Testis (tissue), 3 donors: Measurements from ENCODE around the gene CCBE1. TPM values are rescaled to one million over a fixed set of nuclear protein-coding genes. Genes with fewer than 3 reads are reported as not detected.

ENCODE experiments used
- DNase-seq: peaks from one replicate; pipeline ENCODE4 v3.0.0-alpha.2; 2019
- H3K27ac ChIP-seq, 2 donors: fragments of 200-600 bp; sonication (generic); one replicate each; pipeline ENCODE4 v1.5.1; 2019
- H3K27me3 ChIP-seq: fragments of 200-600 bp; sonication (generic); one replicate; pipeline ENCODE4 v1.5.1; 2019
- H3K36me3 ChIP-seq: fragments of 200-600 bp; sonication (generic); one replicate; pipeline ENCODE4 v1.5.1; 2017; ENCODE audit warnings: low read depth; ENCODE audit errors: missing control alignments
- H3K4me1 ChIP-seq: fragments of 200-600 bp; sonication (generic); one replicate; pipeline ENCODE4 v1.5.1; 2019
- H3K4me3 ChIP-seq, 2 donors: fragments of 200-600 bp; sonication (generic); one replicate each; pipeline ENCODE4 v1.5.1; 2017 to 2019
- H3K9me3 ChIP-seq: fragments of 200-600 bp; sonication (generic); one replicate; pipeline ENCODE4 v1.5.1; 2017
- POLR2A ChIP-seq: fragments of 450-650 bp; IDR thresholded peaks from one replicate; pipeline ENCODE4 v1.6.1; 2017; ENCODE audit warnings: antibody characterized with exemption, mild to moderate bottlenecking, moderate library complexity
- WGBS, 2 donors: methylation state at CpG; one replicate each; pipeline ENCODE4 v1.1.5; 2018; 5-methylcytosine and 5-hydroxymethylcytosine counted together
- intact Hi-C: fragments of 100-400 bp; cut with DNase I; formaldehyde crosslinking; loops from one replicate; pipeline ENCODE4 v1.15.1; 2023; ENCODE audit warnings: low total_unique reads
- polyA plus RNA-seq: library from polyadenylated mRNA; stranded (reverse); fragments of 350-450 nt; fragmentation: Illumina TruSeq; extraction: RNeasy Lipid Tissue Mini Kit (QIAGEN cat#74804); gene quantifications from one replicate; pipeline ENCODE4 v1.2.3, GENCODE V29; 2014; ENCODE audit warnings: low read depth, low replicate concordance; ENCODE audit not compliant: insufficient read depth
- total RNA-seq, 2 donors: library from RNA; depleted of rRNA; stranded (reverse); fragments of >200 nt; gene quantifications; one replicate each; pipeline ENCODE4 v1.2.3, GENCODE V29; 2016
- TF ChIP-seq, protein P1 (sequence below), 3 experiments: fragments of 450-650 bp in 2 of 3; fragments of 200-600 bp in 1 of 3; sonication (generic) in 1 of 3; IDR thresholded peaks; one replicate each; pipeline ENCODE4 v1.5.1; 2016 to 2019; ENCODE audit warnings: antibody characterized with exemption in 3 of 3, mild to moderate bottlenecking in 2 of 3, moderate library complexity in 1 of 3

CCBE1 gene
- total and polyA plus RNA-seq, 3 donors from 2014 or later, result 1.8 to 2.6 (median 1.9) TPM

DNA sequence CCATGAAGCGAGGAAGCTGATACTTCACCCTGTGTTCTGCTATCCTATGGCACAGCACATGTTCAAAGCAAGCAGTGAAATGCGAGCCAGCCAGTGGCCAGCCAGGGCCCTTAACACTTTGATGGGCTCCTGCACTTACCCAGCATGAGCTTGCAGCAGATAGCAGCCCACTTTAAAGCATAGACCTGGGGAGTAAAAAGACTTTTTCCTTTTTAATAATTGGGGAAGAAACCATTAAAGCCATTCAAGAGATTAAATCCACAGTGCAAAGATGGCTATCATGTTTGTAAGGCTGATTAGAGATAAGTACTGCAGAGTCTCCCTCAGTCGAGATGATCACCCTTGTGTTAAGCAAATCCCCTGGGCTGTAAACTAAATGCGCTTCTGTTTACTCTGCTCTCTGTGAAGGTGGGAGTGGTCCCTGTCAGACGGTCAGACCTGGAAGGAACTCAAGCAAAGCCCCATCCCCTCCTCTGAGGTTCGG is 15.7 kb downstream of the CCBE1 start:
- TF ChIP-seq, protein P1, sequence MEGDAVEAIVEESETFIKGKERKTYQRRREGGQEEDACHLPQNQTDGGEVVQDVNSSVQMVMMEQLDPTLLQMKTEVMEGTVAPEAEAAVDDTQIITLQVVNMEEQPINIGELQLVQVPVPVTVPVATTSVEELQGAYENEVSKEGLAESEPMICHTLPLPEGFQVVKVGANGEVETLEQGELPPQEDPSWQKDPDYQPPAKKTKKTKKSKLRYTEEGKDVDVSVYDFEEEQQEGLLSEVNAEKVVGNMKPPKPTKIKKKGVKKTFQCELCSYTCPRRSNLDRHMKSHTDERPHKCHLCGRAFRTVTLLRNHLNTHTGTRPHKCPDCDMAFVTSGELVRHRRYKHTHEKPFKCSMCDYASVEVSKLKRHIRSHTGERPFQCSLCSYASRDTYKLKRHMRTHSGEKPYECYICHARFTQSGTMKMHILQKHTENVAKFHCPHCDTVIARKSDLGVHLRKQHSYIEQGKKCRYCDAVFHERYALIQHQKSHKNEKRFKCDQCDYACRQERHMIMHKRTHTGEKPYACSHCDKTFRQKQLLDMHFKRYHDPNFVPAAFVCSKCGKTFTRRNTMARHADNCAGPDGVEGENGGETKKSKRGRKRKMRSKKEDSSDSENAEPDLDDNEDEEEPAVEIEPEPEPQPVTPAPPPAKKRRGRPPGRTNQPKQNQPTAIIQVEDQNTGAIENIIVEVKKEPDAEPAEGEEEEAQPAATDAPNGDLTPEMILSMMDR (IDR thresholded peaks at IDR 0.05), result no peak
- no peak for TF ChIP-seq POLR2A
- Histone ChIP-seq H3K9me3 (no peaks in the 10 kb centered on the region), H3K36me3 (no peaks in the 10 kb centered on the region), H3K4me1 (no peaks in the 10 kb centered on the region), H3K27ac (no peak overlapping the region), H3K27me3 (no peaks in the 10 kb centered on the region), H3K4me3 (no peak overlapping the region)
- DNase-seq, result no peak
- WGBS, 2 donors, result 66 to 70% methylated on average over 5 to 6 of the region's 6 CpGs
- intact Hi-C loops, result no loop called here

DNA sequence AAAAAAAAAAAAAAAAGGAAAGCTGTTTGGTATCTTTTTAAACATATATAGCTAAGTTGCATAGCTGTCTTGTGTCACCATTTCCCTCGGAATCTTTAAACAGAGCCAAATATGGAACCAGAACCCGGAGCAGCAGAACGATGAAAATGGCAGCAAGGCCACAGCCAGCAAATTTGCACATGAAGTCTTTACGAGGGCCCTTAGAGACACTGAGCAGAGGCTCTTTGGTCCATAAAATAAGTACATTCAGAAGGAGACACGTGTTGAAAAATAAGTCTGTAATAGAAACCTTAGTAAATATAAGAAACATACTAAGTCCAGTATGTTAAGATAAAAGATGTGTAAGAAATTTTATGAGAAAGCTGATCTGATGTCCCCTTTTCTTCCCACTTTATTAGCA is 16.2 kb downstream of the CCBE1 start:
- Histone ChIP-seq H3K4me1 (no peaks in the 10 kb centered on the region), H3K27ac (no peak overlapping the region), H3K36me3 (no peaks in the 10 kb centered on the region), H3K9me3 (no peaks in the 10 kb centered on the region), H3K4me3 (no peak overlapping the region), H3K27me3 (no peaks in the 10 kb centered on the region)
- TF ChIP-seq, protein P1 (IDR thresholded peaks at IDR 0.05), result no peak
- no peak for TF ChIP-seq POLR2A
- intact Hi-C loops, result no loop called here
- no peak for DNase-seq
- 79 to 84% methylated on average over 5 of the region's 5 CpGs for WGBS, 2 donors

DNA sequence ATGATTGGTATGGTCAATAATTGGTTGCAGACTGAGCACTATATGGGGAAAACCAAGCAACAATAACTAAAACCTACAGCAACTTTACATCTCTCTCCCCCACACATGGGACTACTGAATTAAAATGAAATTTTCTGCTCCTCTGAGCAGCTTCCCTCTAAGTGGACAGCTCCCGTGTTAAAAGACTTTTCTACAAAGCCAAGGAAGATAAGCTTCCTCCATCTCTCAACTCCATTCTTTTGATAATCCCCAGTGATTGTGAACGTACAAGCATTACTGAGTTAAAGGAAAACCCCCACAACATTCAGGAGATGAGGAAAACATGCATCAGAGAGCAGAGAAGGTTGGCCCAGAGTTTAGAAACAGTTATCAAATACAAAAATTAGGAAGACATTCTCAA is 21.9 kb downstream of the CCBE1 start:
- WGBS, 2 donors, result 32% methylated on average over 2 of the region's 2 CpGs
- no peak for TF ChIP-seq POLR2A
- TF ChIP-seq, protein P1 (IDR thresholded peaks at IDR 0.05), result no peak
- H3K9me3 ChIP-seq, result no peaks in the 10 kb centered on the region
- H3K27me3 ChIP-seq, result no peaks in the 10 kb centered on the region
- DNase-seq, result no peak
- H3K4me3 ChIP-seq, result no peak overlapping the region
- no peak overlapping the region for H3K27ac ChIP-seq
- intact Hi-C loops, result no loop called here
- no peaks in the 10 kb centered on the region for H3K4me1 ChIP-seq
- no peaks in the 10 kb centered on the region for H3K36me3 ChIP-seq

DNA sequence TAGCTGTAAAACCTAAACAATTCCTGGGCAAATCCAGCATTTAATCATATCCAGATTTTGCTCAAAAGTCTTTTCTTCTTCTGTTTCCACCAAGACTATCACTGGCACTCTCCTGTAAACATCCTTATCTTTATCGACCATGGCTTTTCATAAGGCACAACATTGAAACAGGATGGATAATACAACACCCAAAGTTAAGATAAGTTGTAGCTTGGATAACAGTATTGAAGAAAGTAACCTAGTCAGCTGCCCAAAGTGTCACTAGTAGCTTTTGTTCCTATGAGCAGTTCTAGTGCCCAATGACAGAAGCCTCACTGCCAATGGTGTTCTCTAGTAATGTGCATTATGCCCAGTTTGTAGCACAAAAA is 22.3 kb downstream of the CCBE1 start:
- Histone ChIP-seq H3K27me3 (no peaks in the 10 kb centered on the region), H3K27ac (no peak overlapping the region), H3K4me1 (no peaks in the 10 kb centered on the region), H3K4me3 (no peak overlapping the region), H3K36me3 (no peaks in the 10 kb centered on the region), H3K9me3 (no peaks in the 10 kb centered on the region)
- WGBS, 2 donors, result 70 to 75% methylated on average over 1 of the region's 1 CpG
- intact Hi-C loops, result no loop called here
- no peak for TF ChIP-seq POLR2A
- DNase-seq, result no peak

DNA sequence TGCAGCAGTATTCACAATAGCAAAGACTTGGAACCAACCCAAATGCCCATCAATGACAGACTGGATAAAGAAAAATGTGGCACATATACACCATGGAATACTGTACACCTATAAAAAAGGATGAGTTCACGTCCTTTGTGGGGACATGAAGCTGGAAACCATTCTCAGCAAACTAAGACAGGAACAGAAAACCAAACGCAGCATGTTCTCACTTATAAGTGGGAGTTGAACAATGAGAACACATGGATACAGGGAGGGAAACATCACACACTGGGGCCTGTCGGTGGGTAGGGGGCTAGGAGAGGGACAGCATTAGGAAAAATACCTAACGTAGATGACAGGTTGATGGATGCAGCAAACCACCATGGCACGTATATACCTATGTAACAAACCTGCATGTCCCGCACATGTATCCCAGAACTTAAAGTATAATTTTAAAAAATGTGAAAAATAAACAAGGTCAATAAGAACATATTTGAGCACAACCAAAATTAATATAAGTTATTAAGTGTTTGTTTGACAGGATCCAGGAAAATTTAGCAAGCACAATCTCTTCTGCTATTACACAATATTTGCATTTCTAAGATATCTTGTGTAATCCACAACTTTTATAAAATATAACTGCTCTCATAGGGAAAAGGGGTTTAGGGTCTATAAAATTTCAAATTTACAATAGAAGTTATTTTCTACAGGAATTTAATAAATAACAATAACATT is 22.9 kb downstream of the CCBE1 start:
- TF ChIP-seq, protein P1 (IDR thresholded peaks at IDR 0.05), result no peak
- no peak for TF ChIP-seq POLR2A
- WGBS, 2 donors, result 88 to 90% methylated on average over 6 of the region's 6 CpGs
- no peaks in the 10 kb centered on the region for H3K4me1 ChIP-seq

More for the DNA sequence above, 22.9 kb downstream of the CCBE1 start:
- no peaks in the 10 kb centered on the region for H3K36me3 ChIP-seq
- no peak overlapping the region for H3K27ac ChIP-seq
- no peaks in the 10 kb centered on the region for H3K9me3 ChIP-seq
- no peaks in the 10 kb centered on the region for H3K27me3 ChIP-seq
- no peak overlapping the region for H3K4me3 ChIP-seq
- intact Hi-C loops, result no loop called here
- DNase-seq, result no peak
